H9 (cell line): ENCODE results near the gene MRPL2. TPM values are rescaled to one million over a fixed set of nuclear protein-coding genes. Genes with fewer than 3 reads are reported as not detected.

Experiments used
- DNase-seq: peaks from one replicate; pipeline ENCODE4 v3.0.0-alpha.2; 2017
- H2AFZ ChIP-seq: one replicate; pipeline ENCODE4 v1.6.1; 2013; ENCODE audit warnings: mild to moderate bottlenecking, low read length, control low read depth, moderate library complexity
- H2AK5ac ChIP-seq: 2 replicates; pipeline ENCODE4 v1.6.1; 2013; ENCODE audit warnings: low read length, control low read depth, mixed read lengths; ENCODE audit not compliant: insufficient read length
- H2BK120ac ChIP-seq: one replicate; pipeline ENCODE4 v1.6.1; 2013; ENCODE audit warnings: low read depth, mild to moderate bottlenecking, low read length, control low read depth, inconsistent platforms; ENCODE audit not compliant: poor library complexity, severe bottlenecking
- H2BK12ac ChIP-seq: 2 replicates; pipeline ENCODE4 v1.6.1; 2013; ENCODE audit warnings: low read length, control low read depth, mixed read lengths, low read depth; ENCODE audit not compliant: insufficient read length
- H2BK15ac ChIP-seq: 2 replicates; pipeline ENCODE4 v1.6.1; 2013; ENCODE audit warnings: low read depth, low read length, control low read depth
- H2BK20ac ChIP-seq: one replicate; pipeline ENCODE4 v1.6.1; 2013; ENCODE audit warnings: low read depth, mild to moderate bottlenecking, low read length, control low read depth, inconsistent platforms; ENCODE audit not compliant: poor library complexity, severe bottlenecking
- H2BK5ac ChIP-seq: 2 replicates; pipeline ENCODE4 v1.6.1; 2013; ENCODE audit warnings: low read length, control low read depth, mixed read lengths; ENCODE audit not compliant: insufficient read length
- H3K14ac ChIP-seq: 2 replicates; pipeline ENCODE4 v1.6.1; 2013; ENCODE audit warnings: low read length, control low read depth; ENCODE audit not compliant: insufficient read depth
- H3K18ac ChIP-seq: 2 replicates; pipeline ENCODE4 v1.6.1; 2013; ENCODE audit warnings: low read depth, mild to moderate bottlenecking, mixed read lengths, low read length, control low read depth; ENCODE audit not compliant: insufficient read length
- H3K23ac ChIP-seq: 2 replicates; pipeline ENCODE4 v1.6.1; 2013; ENCODE audit warnings: low read length, control low read depth, mixed read lengths, low read depth; ENCODE audit not compliant: insufficient read length
- H3K23me2 ChIP-seq: 2 replicates; pipeline ENCODE4 v1.6.1; 2013; ENCODE audit warnings: low read depth, mild to moderate bottlenecking, mixed read lengths, low read length, control low read depth; ENCODE audit not compliant: insufficient read length, poor library complexity, severe bottlenecking
- H3K27ac ChIP-seq: 2 replicates; pipeline ENCODE4 v1.5.1; 2013; ENCODE audit warnings: low read length, control low read depth, mixed read lengths, low read depth; ENCODE audit not compliant: insufficient read length
- H3K27me3 ChIP-seq: 2 replicates; pipeline ENCODE4 v1.6.1; 2013; ENCODE audit warnings: low read length, control low read depth, inconsistent platforms; ENCODE audit not compliant: insufficient read depth
- H3K4ac ChIP-seq: 2 replicates; pipeline ENCODE4 v1.6.1; 2013; ENCODE audit warnings: low read depth, mild to moderate bottlenecking, control low read depth, inconsistent platforms, low read length, moderate library complexity
- H3K4me1 ChIP-seq: 2 replicates; pipeline ENCODE4 v1.6.1; 2013; ENCODE audit warnings: low read length, control low read depth, inconsistent platforms; ENCODE audit not compliant: insufficient read depth
- H3K4me2 ChIP-seq: 2 replicates; pipeline ENCODE4 v1.6.1; 2013; ENCODE audit warnings: low read length, control low read depth, mixed read lengths; ENCODE audit not compliant: insufficient read length, insufficient read depth
- H3K56ac ChIP-seq: 2 replicates; pipeline ENCODE4 v1.6.1; 2013; ENCODE audit warnings: low read depth, mild to moderate bottlenecking, mixed read lengths, low read length, control low read depth; ENCODE audit not compliant: insufficient read length
- H3K79me1 ChIP-seq: 2 replicates; pipeline ENCODE4 v1.6.1; 2013; ENCODE audit warnings: low read depth, mild to moderate bottlenecking, moderate library complexity, low read length, control low read depth, inconsistent platforms; ENCODE audit not compliant: insufficient read depth, poor library complexity, severe bottlenecking
- H3K79me2 ChIP-seq: 2 replicates; pipeline ENCODE4 v1.6.1; 2013; ENCODE audit warnings: low read length, control low read depth, inconsistent platforms; ENCODE audit not compliant: insufficient read depth
- H3K9ac ChIP-seq: 2 replicates; pipeline ENCODE4 v1.6.1; 2013; ENCODE audit warnings: low read length, control low read depth, mixed read lengths; ENCODE audit not compliant: insufficient read length; ENCODE audit errors: extremely low read depth
- H3K9me3 ChIP-seq: one replicate; pipeline ENCODE4 v1.6.1; 2013; ENCODE audit warnings: low read depth, low read length, inconsistent platforms; ENCODE audit not compliant: control insufficient read depth
- H3T11ph ChIP-seq: one replicate; pipeline ENCODE4 v1.6.1; 2013; ENCODE audit warnings: mild to moderate bottlenecking, low read length, control low read depth, inconsistent platforms
- H4K20me1 ChIP-seq: one replicate; pipeline ENCODE4 v1.6.1; 2013; ENCODE audit not compliant: control insufficient read depth, insufficient read length, insufficient read depth
- H4K5ac ChIP-seq: 2 replicates; pipeline ENCODE4 v1.6.1; 2013; ENCODE audit warnings: low read depth, mild to moderate bottlenecking, mixed read lengths, low read length, control low read depth; ENCODE audit not compliant: insufficient read length
- H4K8ac ChIP-seq: replicated peaks from 2 replicates; pipeline ENCODE4 v1.6.1; 2013; ENCODE audit warnings: low read length, control low read depth, mixed read lengths, low read depth; ENCODE audit not compliant: insufficient read length
- H4K91ac ChIP-seq: 2 replicates; pipeline ENCODE4 v1.6.1; 2013; ENCODE audit warnings: low read depth, mild to moderate bottlenecking, moderate library complexity, mixed read lengths, low read length, control low read depth; ENCODE audit not compliant: insufficient read length
- H3K27ac Mint-ChIP-seq, 3 experiments: 2 replicates in 2 of 3; 3 replicates in 1 of 3; pipeline ENCODE4 v1.8.0; 2020 to 2021; ENCODE audit warnings: mixed read lengths in 3 of 3, mild to moderate bottlenecking in 1 of 3, moderate library complexity in 1 of 3
- H3K27me3 Mint-ChIP-seq: 2 replicates; pipeline ENCODE4 v1.8.0; 2021; ENCODE audit warnings: low read depth, mild to moderate bottlenecking, moderate library complexity, mixed read lengths
- H3K36me3 Mint-ChIP-seq, 3 experiments: 2 replicates in 2 of 3; 3 replicates in 1 of 3; pipeline ENCODE4 v1.8.0; 2020 to 2021; ENCODE audit warnings: low read depth in 3 of 3, mixed read lengths in 3 of 3; ENCODE audit not compliant: insufficient read depth in 1 of 3
- H3K4me1 Mint-ChIP-seq, 2 experiments: 2 replicates each; pipeline ENCODE4 v1.8.0; 2020; ENCODE audit warnings: mixed read lengths in 2 of 2
- H3K4me3 Mint-ChIP-seq, 2 experiments: 2 replicates in 1 of 2; 3 replicates in 1 of 2; pipeline ENCODE4 v1.8.0; 2020 to 2021; ENCODE audit warnings: mild to moderate bottlenecking in 2 of 2, mixed read lengths in 2 of 2, moderate library complexity in 1 of 2
- H3K9me3 Mint-ChIP-seq, 2 experiments: 2 replicates in 1 of 2; 3 replicates in 1 of 2; pipeline ENCODE4 v1.8.0; 2020; ENCODE audit warnings: mild to moderate bottlenecking in 2 of 2, mixed read lengths in 2 of 2, moderate library complexity in 1 of 2
- CTCF ChIP-seq: fragments of 200-600 bp; sonication (generic); conservative IDR thresholded peaks from 3 replicates; pipeline ENCODE4 v1.8.0; 2021; ENCODE audit warnings: antibody characterized with exemption, mild to moderate bottlenecking
- WGBS: extraction: QIAGEN DNeasy Blood & Tissue Kit; methylation state at CpG from one replicate; pipeline ENCODE4 v1.1.7; 2013; ENCODE audit warnings: missing lambda C conversion rate, low lambda C conversion rate, mixed read lengths; ENCODE audit not compliant: insufficient read length; ENCODE audit errors: extremely low coverage; 5-methylcytosine and 5-hydroxymethylcytosine counted together
- total RNA-seq: library from RNA; stranded (reverse); gene quantifications from 2 replicates; pipeline ENCODE4 v1.2.1, GENCODE V29; 2021

MRPL2 gene
- total RNA-seq, 1 experiment from 2014 or later, result 74.4 TPM

GRCh38 chr6:43055966-43056365 lies 3.3 kb downstream of the MRPL2 start:
- Histone ChIP-seq H3K14ac (no peak overlapping the region), H3K18ac (no peak overlapping the region), H3K4me2 (no peak overlapping the region), H2BK12ac (no peak overlapping the region), H2BK120ac (no peak overlapping the region), H4K20me1 (no peaks in the 10 kb centered on the region), H3K9me3 (no peaks in the 10 kb centered on the region), H3K9ac (no peak overlapping the region), H3K27ac (no peak overlapping the region), H3T11ph (no peak overlapping the region), H3K23ac (no peak overlapping the region), H2BK5ac (no peak overlapping the region), H2AFZ (no peak overlapping the region), H3K27me3 (no peaks in the 10 kb centered on the region), H3K4me1 (0 out of 2 replicates have a peak, but pooled peaks cover 4% of the 10 kb centered on the region), H4K5ac (no peak overlapping the region), H3K23me2 (peaks cover 7% of the 10 kb centered on the region), H3K4ac (no peak overlapping the region), H2AK5ac (no peak overlapping the region), H3K79me1 (peaks cover 3% of the 10 kb centered on the region), H3K79me2 (peaks cover 10% of the 10 kb centered on the region; the same call in 1 of the 2 replicates), H2BK15ac (no peak overlapping the region), H3K56ac (no peak overlapping the region), H2BK20ac (no peak overlapping the region), H4K91ac (no peak overlapping the region), H4K8ac (no peak overlapping the region)
- DNase-seq, result no peak
- Mint-ChIP-seq H3K4me1 (peaks cover 38 to 43% of the 10 kb centered on the region in 2 experiments), H3K27ac (peak overlapping the region; percentile 21 to 73 (median 41); a peak in 2 of 7 replicates), H3K36me3 (peaks cover 18 to 38% (median 36%) of the 10 kb centered on the region in 3 experiments), H3K9me3 (peaks cover 0 to 3% of the 10 kb centered on the region in 2 experiments; a peak in 1 of 5 replicates), H3K4me3 (no peak overlapping the region), H3K27me3 (no peaks in the 10 kb centered on the region; the same call in 1 of the 2 replicates)
- no peak for TF ChIP-seq CTCF
- WGBS, result no CpG with 5 or more reads among the region's 8 CpGs
